MCF 10A (cell line): ENCODE results near the gene NOL11. TPM values are rescaled to one million over a fixed set of nuclear protein-coding genes. Genes with fewer than 3 reads are reported as not detected.

Experiments used
- BruUV-seq: library from RNA; stranded (reverse); fragments of 400-500 nt; replicated peaks from 2 replicates; lab custom pipeline; 2021; lab: Mats Ljungman, UMichigan
- CTCF ChIA-PET: fragments of 300-600 bp; sonication (Branson Sonifier 250); formaldehyde crosslinking; extraction: SDS; loops from one replicate; lab custom pipeline; 2021; ENCODE audit warnings: antibody characterized with exemption, inconsistent platforms; lab: Yijun Ruan, JAX
- POLR2A ChIA-PET: fragments of 300-600, 350-650 bp; sonication (Branson Sonifier 250); formaldehyde crosslinking; extraction: SDS; loops from one replicate; lab custom pipeline; 2020; ENCODE audit warnings: antibody characterized with exemption, inconsistent platforms; lab: Yijun Ruan, JAX
- DNase-seq: peaks from one replicate; pipeline ENCODE4 v3.0.0-alpha.2; 2018; ENCODE audit not compliant: unreplicated experiment
- H3K27ac Mint-ChIP-seq: one replicate; pipeline ENCODE4 v1.8.0; 2022; ENCODE audit warnings: mild to moderate bottlenecking, low read depth, mixed read lengths; ENCODE audit not compliant: unreplicated experiment
- H3K27me3 Mint-ChIP-seq: one replicate; pipeline ENCODE4 v1.8.0; 2022; ENCODE audit warnings: mixed read lengths; ENCODE audit not compliant: insufficient read depth, unreplicated experiment
- H3K36me3 Mint-ChIP-seq: one replicate; pipeline ENCODE4 v1.8.0; 2022; ENCODE audit warnings: mild to moderate bottlenecking, moderate library complexity, mixed read lengths; ENCODE audit not compliant: insufficient read depth, unreplicated experiment
- H3K4me1 Mint-ChIP-seq: one replicate; pipeline ENCODE4 v1.8.0; 2022; ENCODE audit warnings: mixed read lengths; ENCODE audit not compliant: insufficient read depth, unreplicated experiment
- H3K4me3 Mint-ChIP-seq: one replicate; pipeline ENCODE4 v1.8.0; 2022; ENCODE audit warnings: mild to moderate bottlenecking, moderate library complexity, mixed read lengths; ENCODE audit not compliant: unreplicated experiment
- H3K9me3 Mint-ChIP-seq: one replicate; pipeline ENCODE4 v1.8.0; 2022; ENCODE audit warnings: mixed read lengths; ENCODE audit not compliant: unreplicated experiment
- CTCF ChIP-seq: fragments of 200-600 bp; IDR thresholded peaks from one replicate; pipeline ENCODE4 v1.8.0; 2022; ENCODE audit warnings: antibody characterized with exemption, mild to moderate bottlenecking; ENCODE audit not compliant: unreplicated experiment
- intact Hi-C: fragments of 100-400 bp; cut with micrococcal nuclease; formaldehyde crosslinking; loops from 2 replicates; pipeline ENCODE4 v1.14.1; 2022
- total RNA-seq: library from RNA; stranded (reverse); gene quantifications from 2 replicates; pipeline ENCODE4 v1.2.3, GENCODE V29; 2022

NOL11 gene
- total RNA-seq, 1 experiment from 2014 or later = 50.4 TPM

- no peak for TF ChIP-seq CTCF
- POLR2A ChIA-PET = no interaction called here
- Mint-ChIP-seq H3K27me3 (peaks cover 39% of the 10 kb centered on the region), H3K36me3 (no peaks in the 10 kb centered on the region), H3K27ac (no peak overlapping the region), H3K9me3 (no peaks in the 10 kb centered on the region), H3K4me1 (no peaks in the 10 kb centered on the region), H3K4me3 (no peak overlapping the region)
- CTCF ChIA-PET = no interaction called here
- DNase-seq = no peak
- intact Hi-C loops = no loop called here
- no TSS peak for BruUV-seq
Observed at GRCh38 chr17:67785122-67785477, 67.4 kb downstream of the NOL11 start.

GRCh38 chr17:67785504-67785903 is 67.8 kb downstream of the NOL11 start:
- POLR2A ChIA-PET = no interaction called here
- CTCF ChIA-PET = interaction anchor here (0.6 kb wide), 1 partner anchor 22 kb away, joined by 3 read pairs; no protein-coding TSS in a partner anchor
- no peak overlapping the region for H3K27ac Mint-ChIP-seq
- H3K4me3 Mint-ChIP-seq = no peak overlapping the region
- no TSS peak for BruUV-seq
- no peak for TF ChIP-seq CTCF
- H3K4me1 Mint-ChIP-seq = no peaks in the 10 kb centered on the region
- peaks cover 39% of the 10 kb centered on the region for H3K27me3 Mint-ChIP-seq
- H3K36me3 Mint-ChIP-seq = no peaks in the 10 kb centered on the region
- no peaks in the 10 kb centered on the region for H3K9me3 Mint-ChIP-seq
- intact Hi-C loops = no loop called here
- no peak for DNase-seq

Other genes starting within 250 kb of the NOL11 start
- 54.9 and 63.7 TPM in 2 replicates for gene BPTF, start 107.6 kb downstream of the NOL11 start, total RNA-seq